ENCODE results near the gene RASAL2. TPM values are rescaled to one million over a fixed set of nuclear protein-coding genes. Genes with fewer than 3 reads are reported as not detected.

The RASAL2 gene
- total and polyA plus RNA-seq, 2 donors (not counting 1 experiment from before 2014, with no cell fraction given): 0.12 TPM; not detected in 1

DNA sequence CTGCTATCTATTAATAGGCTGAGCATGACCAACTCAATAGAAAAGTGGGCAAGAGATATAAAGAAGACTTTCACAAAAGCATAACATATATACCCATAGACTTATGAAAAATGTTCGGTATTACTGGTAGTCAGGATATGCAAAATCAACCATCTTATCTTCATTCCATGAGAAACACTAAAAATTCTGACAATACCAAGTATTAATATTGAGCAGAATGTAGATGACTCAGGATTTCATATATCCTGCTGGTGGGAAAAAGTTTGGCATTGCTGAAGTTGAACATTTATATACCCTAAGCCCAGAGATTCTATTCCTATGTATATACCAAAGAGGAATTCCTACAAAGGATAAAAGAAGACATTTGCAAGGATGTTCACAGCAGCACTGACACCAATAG, 264.6 kb downstream of the RASAL2 start:
- Histone ChIP-seq H3K27ac (ENCODE audit: low read length in 2 of 2) (no peak overlapping the region), H2AFZ (ENCODE audit: insufficient read depth, low read depth, low read length, poor library complexity, severe bottlenecking) (no peak overlapping the region), H3K9me3 (ENCODE audit: control extremely low read depth in 1 of 3, control insufficient read depth in 2 of 3, insufficient read depth in 1 of 3, low read length in 2 of 3) (no peaks in the 10 kb centered on the region), H4K20me1 (ENCODE audit: control insufficient read depth, insufficient read depth, low read length, poor library complexity, severe bottlenecking) (no peaks in the 10 kb centered on the region), H3K9ac (ENCODE audit: low read length) (no peak overlapping the region), H3K4me2 (replicated peaks; ENCODE audit: low read depth, low read length, poor library complexity, severe bottlenecking) (no peak overlapping the region), H3K79me2 (ENCODE audit: control insufficient read depth, insufficient read depth, low read length) (no peaks in the 10 kb centered on the region), H3K27me3 (replicated peaks in 1 of 4; ENCODE audit: control extremely low read depth in 1 of 4, control insufficient read depth in 3 of 4, insufficient read depth in 4 of 4, low read length in 3 of 4) (no peaks in the 10 kb centered on the region), H3K4me3 (ENCODE audit: control extremely low read depth in 1 of 5, extremely low read depth in 1 of 5, insufficient read depth in 1 of 5, low read depth in 2 of 5, low read length in 4 of 5) (no peak overlapping the region), H3K36me3 (replicated peaks in 1 of 2; ENCODE audit: control extremely low read depth in 1 of 2, control insufficient read depth in 1 of 2, extremely low read depth in 1 of 2, insufficient read depth in 2 of 2, low read length in 1 of 2) (no peaks in the 10 kb centered on the region), H3K4me1 (ENCODE audit: control insufficient read depth in 2 of 2, insufficient read depth in 2 of 2, low read length in 2 of 2) (no peaks in the 10 kb centered on the region)
- ChIA-PET CTCF (no interaction called here), POLR2A (no interaction called here)
- intact Hi-C loops (cut with micrococcal nuclease): no loop called here
- peaks cover under 1% of the 10 kb centered on the region for H3K9me3 Mint-ChIP-seq (ENCODE audit: insufficient read depth)
- no peak overlapping the region for H3K4me3 Mint-ChIP-seq
- ATAC-seq (ENCODE audit: low read depth): no peak
- no peak for DNase-seq
- H3K27ac Mint-ChIP-seq: no peak overlapping the region
- no peak for TF ChIP-seq EZH2 (IDR thresholded peaks at IDR 0.05; ENCODE audit: borderline replicate concordance, insufficient read depth, low read depth, low read length, poor library complexity, severe bottlenecking)
- TF ChIP-seq, protein P1, sequence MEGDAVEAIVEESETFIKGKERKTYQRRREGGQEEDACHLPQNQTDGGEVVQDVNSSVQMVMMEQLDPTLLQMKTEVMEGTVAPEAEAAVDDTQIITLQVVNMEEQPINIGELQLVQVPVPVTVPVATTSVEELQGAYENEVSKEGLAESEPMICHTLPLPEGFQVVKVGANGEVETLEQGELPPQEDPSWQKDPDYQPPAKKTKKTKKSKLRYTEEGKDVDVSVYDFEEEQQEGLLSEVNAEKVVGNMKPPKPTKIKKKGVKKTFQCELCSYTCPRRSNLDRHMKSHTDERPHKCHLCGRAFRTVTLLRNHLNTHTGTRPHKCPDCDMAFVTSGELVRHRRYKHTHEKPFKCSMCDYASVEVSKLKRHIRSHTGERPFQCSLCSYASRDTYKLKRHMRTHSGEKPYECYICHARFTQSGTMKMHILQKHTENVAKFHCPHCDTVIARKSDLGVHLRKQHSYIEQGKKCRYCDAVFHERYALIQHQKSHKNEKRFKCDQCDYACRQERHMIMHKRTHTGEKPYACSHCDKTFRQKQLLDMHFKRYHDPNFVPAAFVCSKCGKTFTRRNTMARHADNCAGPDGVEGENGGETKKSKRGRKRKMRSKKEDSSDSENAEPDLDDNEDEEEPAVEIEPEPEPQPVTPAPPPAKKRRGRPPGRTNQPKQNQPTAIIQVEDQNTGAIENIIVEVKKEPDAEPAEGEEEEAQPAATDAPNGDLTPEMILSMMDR (IDR thresholded peaks at IDR 0.05): no peak
- H3K27me3 Mint-ChIP-seq: peaks cover 4% of the 10 kb centered on the region
- no peaks in the 10 kb centered on the region for H3K4me1 Mint-ChIP-seq
- no CpG with 5 or more reads among the region's 1 CpG for WGBS (ENCODE audit: insufficient coverage)

DNA sequence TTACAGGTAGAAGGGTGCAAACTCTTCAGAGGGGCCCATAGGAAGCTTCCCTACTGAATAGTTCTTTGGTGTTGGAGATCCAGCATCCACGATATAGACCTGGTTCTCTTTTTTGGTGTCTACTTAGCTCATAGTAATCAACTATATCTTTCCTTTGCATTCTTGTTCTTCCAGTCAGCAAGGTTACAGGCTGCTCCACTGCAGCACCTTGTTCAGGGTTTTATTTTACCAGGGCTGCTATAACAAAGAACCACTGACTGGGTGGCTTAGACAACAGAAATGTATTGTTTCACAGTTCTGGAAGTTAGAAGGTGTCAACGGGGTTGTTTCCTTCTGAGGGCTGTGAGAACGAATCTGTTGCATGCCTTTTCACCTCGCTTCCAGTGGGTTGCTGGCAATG, 266.5 kb downstream of the RASAL2 start:
- no peak for ATAC-seq (ENCODE audit: low read depth)
- H3K9me3 ChIP-seq (ENCODE audit: control extremely low read depth in 1 of 3, control insufficient read depth in 2 of 3, insufficient read depth in 1 of 3, low read length in 2 of 3): no peaks in the 10 kb centered on the region
- Mint-ChIP-seq H3K9me3 (ENCODE audit: insufficient read depth) (no peaks in the 10 kb centered on the region), H3K27me3 (no peaks in the 10 kb centered on the region), H3K27ac (no peak overlapping the region), H3K4me1 (no peaks in the 10 kb centered on the region), H3K4me3 (no peak overlapping the region)
- DNase-seq: no peak
- H3K4me2 ChIP-seq (replicated peaks; ENCODE audit: low read depth, low read length, poor library complexity, severe bottlenecking): no peak overlapping the region
- H3K79me2 ChIP-seq (ENCODE audit: control insufficient read depth, insufficient read depth, low read length): no peaks in the 10 kb centered on the region
- ChIA-PET CTCF (interaction anchor here (0.9 kb wide), 1 partner anchor 141 kb away, joined by 3 read pairs; no protein-coding TSS in a partner anchor), POLR2A (no interaction called here)
- 100% methylated on average over 3 of the region's 4 CpGs for WGBS (ENCODE audit: insufficient coverage)
- no peaks in the 10 kb centered on the region for H3K4me1 ChIP-seq (ENCODE audit: control insufficient read depth in 2 of 2, insufficient read depth in 2 of 2, low read length in 2 of 2)
- H3K27me3 ChIP-seq (replicated peaks in 1 of 4; ENCODE audit: control extremely low read depth in 1 of 4, control insufficient read depth in 3 of 4, insufficient read depth in 4 of 4, low read length in 3 of 4): no peaks in the 10 kb centered on the region
- H3K36me3 ChIP-seq (replicated peaks in 1 of 2; ENCODE audit: control extremely low read depth in 1 of 2, control insufficient read depth in 1 of 2, extremely low read depth in 1 of 2, insufficient read depth in 2 of 2, low read length in 1 of 2): no peaks in the 10 kb centered on the region
- H3K27ac ChIP-seq (ENCODE audit: low read length in 2 of 2): no peak overlapping the region
- no peak overlapping the region for H3K4me3 ChIP-seq (ENCODE audit: control extremely low read depth in 1 of 5, extremely low read depth in 1 of 5, insufficient read depth in 1 of 5, low read depth in 2 of 5, low read length in 4 of 5)
- no peaks in the 10 kb centered on the region for H4K20me1 ChIP-seq (ENCODE audit: control insufficient read depth, insufficient read depth, low read length, poor library complexity, severe bottlenecking)
- intact Hi-C loops (cut with micrococcal nuclease): no loop called here
- H3K9ac ChIP-seq (ENCODE audit: low read length): no peak overlapping the region
- TF ChIP-seq, protein P1 (IDR thresholded peaks at IDR 0.05): no peak
- no peak for TF ChIP-seq EZH2 (IDR thresholded peaks at IDR 0.05; ENCODE audit: borderline replicate concordance, insufficient read depth, low read depth, low read length, poor library complexity, severe bottlenecking)
- H2AFZ ChIP-seq (ENCODE audit: insufficient read depth, low read depth, low read length, poor library complexity, severe bottlenecking): no peak overlapping the region
